ENCODE measurements around the gene RAD51B.

- TF ChIP-seq CTCF (optimal IDR thresholded peaks at IDR 0.05 in 1 of 3, IDR thresholded peaks at IDR 0.05 in 1 of 3, conservative IDR thresholded peaks at IDR 0.05 in 1 of 3; ENCODE audit: extremely low read depth in 1 of 3, insufficient read depth in 2 of 3, low read length in 3 of 3), result no peak
- TF ChIP-seq EZH2 (IDR thresholded peaks at IDR 0.05; ENCODE audit: low read length), result no peak
These were observed 220.0 kb downstream of the RAD51B start for GRCh38 chr14:68039593-68039992.

Data from keratinocyte (primary cell).